Progenitor cell of endocrine pancreas (in vitro differentiated cells): ENCODE results near the gene TMPRSS15. TPM values are rescaled to one million over a fixed set of nuclear protein-coding genes. Genes with fewer than 3 reads are reported as not detected.

Experiments used
- DNase-seq: peaks from one replicate; pipeline ENCODE4 v3.0.0; 2021; ENCODE audit warnings: low spot score; ENCODE audit not compliant: unreplicated experiment
- H3K27ac Mint-ChIP-seq: 2 replicates; pipeline ENCODE4 v1.8.0; 2021; ENCODE audit warnings: mild to moderate bottlenecking, moderate library complexity, mixed read lengths
- H3K27me3 Mint-ChIP-seq: 2 replicates; pipeline ENCODE4 v1.8.0; 2021; ENCODE audit warnings: mixed read lengths
- H3K36me3 Mint-ChIP-seq: 2 replicates; pipeline ENCODE4 v1.8.0; 2022; ENCODE audit warnings: mixed read lengths; ENCODE audit not compliant: insufficient read depth
- H3K4me1 Mint-ChIP-seq: 2 replicates; pipeline ENCODE4 v1.8.0; 2021; ENCODE audit warnings: low read depth, mixed read lengths
- H3K4me3 Mint-ChIP-seq: 2 replicates; pipeline ENCODE4 v1.8.0; 2021; ENCODE audit warnings: low read depth, mild to moderate bottlenecking, moderate library complexity, mixed read lengths
- H3K9me3 Mint-ChIP-seq: 2 replicates; pipeline ENCODE4 v1.8.0; 2021; ENCODE audit warnings: low read depth, mixed read lengths
- long read RNA-seq: library from polyadenylated mRNA; unstranded; transcript quantifications from one replicate; pipeline ENCODE4 v2.0.0, GENCODE V29; 2020
- total RNA-seq: library from RNA; stranded (reverse); gene quantifications from 2 replicates; pipeline ENCODE4 v1.2.1, GENCODE V29; 2021
- TF ChIP-seq, protein P1 (sequence below): fragments of 200-600 bp; sonication (generic); IDR thresholded peaks from one replicate; pipeline ENCODE4 v1.5.0; 2021; ENCODE audit warnings: antibody characterized with exemption, mild to moderate bottlenecking; ENCODE audit not compliant: unreplicated experiment

Gene TMPRSS15
- total RNA-seq: not detected in 2 replicates
- long read RNA-seq: 0 reads

GRCh38 chr21:18403735-18404450 is at the start of gene TMPRSS15:
Gene TMPRSS15 (minus strand): TSS chr21:18403785. CDS start chr21:18403622, 163 bp downstream.
- Mint-ChIP-seq H3K27ac (no peak within 1 kb of the TSS), H3K9me3 (peaks cover 12% of the 10 kb centered on the region)
- TF ChIP-seq, protein P1, sequence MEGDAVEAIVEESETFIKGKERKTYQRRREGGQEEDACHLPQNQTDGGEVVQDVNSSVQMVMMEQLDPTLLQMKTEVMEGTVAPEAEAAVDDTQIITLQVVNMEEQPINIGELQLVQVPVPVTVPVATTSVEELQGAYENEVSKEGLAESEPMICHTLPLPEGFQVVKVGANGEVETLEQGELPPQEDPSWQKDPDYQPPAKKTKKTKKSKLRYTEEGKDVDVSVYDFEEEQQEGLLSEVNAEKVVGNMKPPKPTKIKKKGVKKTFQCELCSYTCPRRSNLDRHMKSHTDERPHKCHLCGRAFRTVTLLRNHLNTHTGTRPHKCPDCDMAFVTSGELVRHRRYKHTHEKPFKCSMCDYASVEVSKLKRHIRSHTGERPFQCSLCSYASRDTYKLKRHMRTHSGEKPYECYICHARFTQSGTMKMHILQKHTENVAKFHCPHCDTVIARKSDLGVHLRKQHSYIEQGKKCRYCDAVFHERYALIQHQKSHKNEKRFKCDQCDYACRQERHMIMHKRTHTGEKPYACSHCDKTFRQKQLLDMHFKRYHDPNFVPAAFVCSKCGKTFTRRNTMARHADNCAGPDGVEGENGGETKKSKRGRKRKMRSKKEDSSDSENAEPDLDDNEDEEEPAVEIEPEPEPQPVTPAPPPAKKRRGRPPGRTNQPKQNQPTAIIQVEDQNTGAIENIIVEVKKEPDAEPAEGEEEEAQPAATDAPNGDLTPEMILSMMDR: no peak

DNA sequence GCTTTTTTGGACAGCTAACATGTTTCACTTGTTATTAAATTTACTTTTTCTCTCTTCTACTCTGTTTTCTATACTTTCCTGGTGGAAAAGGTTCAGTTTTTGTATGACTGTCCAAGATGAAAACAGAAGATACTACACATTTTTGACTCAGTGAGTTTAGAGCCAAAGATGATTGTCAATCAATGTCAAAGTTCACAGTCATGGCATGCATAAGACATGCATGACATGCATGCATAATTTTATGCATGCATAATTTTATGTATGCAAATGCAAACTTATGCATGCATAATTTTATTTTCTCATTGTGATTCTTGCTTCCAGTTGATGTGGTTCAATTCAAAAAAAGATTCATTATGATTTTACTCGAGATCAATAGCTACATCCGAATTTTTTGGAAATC is 48.1 kb upstream of the TMPRSS15 start:
- TF ChIP-seq, protein P1: no peak
- DNase-seq: no peak
- no peaks in the 10 kb centered on the region for H3K27me3 Mint-ChIP-seq
- H3K4me1 Mint-ChIP-seq: no peaks in the 10 kb centered on the region
- no peaks in the 10 kb centered on the region for H3K36me3 Mint-ChIP-seq
- H3K4me3 Mint-ChIP-seq: no peak overlapping the region
- H3K27ac Mint-ChIP-seq: no peak overlapping the region
- peaks cover 4% of the 10 kb centered on the region for H3K9me3 Mint-ChIP-seq

More at GRCh38 chr21:18403735-18404450, at the start of gene TMPRSS15:
- DNase-seq: no peak
- H3K4me3 Mint-ChIP-seq: no peak within 1 kb of the TSS
- peaks cover 2% of the 10 kb centered on the region for H3K4me1 Mint-ChIP-seq
- peaks cover 3% of the 10 kb centered on the region for H3K27me3 Mint-ChIP-seq
- no peaks in the 10 kb centered on the region for H3K36me3 Mint-ChIP-seq

- Mint-ChIP-seq H3K4me1 (no peaks in the 10 kb centered on the region), H3K27ac (no peak overlapping the region), H3K9me3 (peaks cover 8% of the 10 kb centered on the region), H3K27me3 (no peaks in the 10 kb centered on the region), H3K4me3 (no peak overlapping the region), H3K36me3 (no peaks in the 10 kb centered on the region)
- DNase-seq: no peak
- TF ChIP-seq, protein P1: no peak
Measured at GRCh38 chr21:18449605-18450550, 46.3 kb upstream of the TMPRSS15 start.

GRCh38 chr21:18443701-18444100 is 40.1 kb upstream of the TMPRSS15 start:
- no peak for DNase-seq

DNA sequence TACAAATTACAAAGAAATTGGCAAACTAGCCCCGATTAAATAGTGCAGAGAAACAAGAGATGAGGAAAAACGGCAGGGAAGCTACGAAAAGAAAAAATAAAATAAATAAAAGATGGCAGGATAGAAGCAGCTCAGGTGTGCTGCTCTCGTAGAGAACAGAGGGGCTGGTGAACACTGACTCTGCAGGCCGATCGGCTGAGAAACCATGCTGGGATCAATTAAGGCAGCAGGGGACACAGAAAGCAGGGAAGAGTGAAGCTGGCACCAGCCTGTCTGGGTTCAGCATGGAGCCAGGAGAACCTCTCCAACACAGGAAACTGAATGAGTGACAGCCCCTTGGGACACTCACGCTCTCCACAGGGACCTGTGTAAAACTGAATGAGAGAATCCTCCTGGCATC is 39.5 kb upstream of the TMPRSS15 start:
- no peak for DNase-seq
- Mint-ChIP-seq H3K27ac (no peak overlapping the region), H3K9me3 (peaks cover 8% of the 10 kb centered on the region), H3K4me1 (no peaks in the 10 kb centered on the region), H3K27me3 (no peaks in the 10 kb centered on the region), H3K4me3 (no peak overlapping the region), H3K36me3 (no peaks in the 10 kb centered on the region)
- TF ChIP-seq, protein P1: no peak

More at GRCh38 chr21:18443701-18444100, 40.1 kb upstream of the TMPRSS15 start:
- peaks cover 8% of the 10 kb centered on the region for H3K9me3 Mint-ChIP-seq
- H3K4me1 Mint-ChIP-seq: no peaks in the 10 kb centered on the region
- H3K36me3 Mint-ChIP-seq: no peaks in the 10 kb centered on the region
- no peak overlapping the region for H3K4me3 Mint-ChIP-seq
- TF ChIP-seq, protein P1: no peak
- no peak overlapping the region for H3K27ac Mint-ChIP-seq
- H3K27me3 Mint-ChIP-seq: no peaks in the 10 kb centered on the region
